ENCODE measurements around the gene ENG.

The ENG gene

DNA sequence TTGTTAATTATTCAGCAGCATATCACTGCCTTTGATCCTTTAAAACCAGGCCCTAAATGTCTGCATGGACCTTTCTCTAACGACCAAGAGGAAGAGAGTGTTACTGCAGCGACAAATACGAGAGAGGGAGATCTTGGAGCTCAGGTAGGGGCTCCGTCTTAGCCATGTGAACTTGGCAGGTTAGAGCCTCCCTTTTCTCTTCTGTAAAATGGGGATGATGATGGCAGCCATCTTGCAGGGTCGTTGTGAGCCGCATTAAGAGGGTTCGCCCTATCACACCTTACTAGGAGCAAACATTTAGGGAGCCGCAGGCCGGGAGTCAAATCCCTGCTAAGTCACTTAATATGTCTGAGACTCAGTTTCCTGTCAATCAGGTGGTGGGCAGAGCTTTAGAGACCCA is 1.6 kb downstream of the ENG start:
- TF ChIP-seq OSR1 (CRISPR knock-in tag; IDR thresholded peaks at IDR 0.05) = no peak
- no peak for TF ChIP-seq ZFP30 (CRISPR knock-in tag; IDR thresholded peaks at IDR 0.05)
- no peak for TF ChIP-seq RARB (CRISPR knock-in tag; IDR thresholded peaks at IDR 0.05)
- TF ChIP-seq ESRRG (CRISPR knock-in tag; IDR thresholded peaks at IDR 0.05) = no peak
- TF ChIP-seq ZC3H10 (CRISPR knock-in tag; IDR thresholded peaks at IDR 0.05) = no peak
- TF ChIP-seq, protein P1, sequence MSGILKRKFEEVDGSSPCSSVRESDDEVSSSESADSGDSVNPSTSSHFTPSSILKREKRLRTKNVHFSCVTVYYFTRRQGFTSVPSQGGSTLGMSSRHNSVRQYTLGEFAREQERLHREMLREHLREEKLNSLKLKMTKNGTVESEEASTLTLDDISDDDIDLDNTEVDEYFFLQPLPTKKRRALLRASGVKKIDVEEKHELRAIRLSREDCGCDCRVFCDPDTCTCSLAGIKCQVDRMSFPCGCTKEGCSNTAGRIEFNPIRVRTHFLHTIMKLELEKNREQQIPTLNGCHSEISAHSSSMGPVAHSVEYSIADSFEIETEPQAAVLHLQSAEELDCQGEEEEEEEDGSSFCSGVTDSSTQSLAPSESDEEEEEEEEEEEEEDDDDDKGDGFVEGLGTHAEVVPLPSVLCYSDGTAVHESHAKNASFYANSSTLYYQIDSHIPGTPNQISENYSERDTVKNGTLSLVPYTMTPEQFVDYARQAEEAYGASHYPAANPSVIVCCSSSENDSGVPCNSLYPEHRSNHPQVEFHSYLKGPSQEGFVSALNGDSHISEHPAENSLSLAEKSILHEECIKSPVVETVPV (CRISPR knock-in tag; IDR thresholded peaks at IDR 0.05) = no peak
- no peak for TF ChIP-seq ZNF565 (CRISPR knock-in tag; conservative IDR thresholded peaks at IDR 0.05; ENCODE audit: low read depth)
- TF ChIP-seq, protein P2, sequence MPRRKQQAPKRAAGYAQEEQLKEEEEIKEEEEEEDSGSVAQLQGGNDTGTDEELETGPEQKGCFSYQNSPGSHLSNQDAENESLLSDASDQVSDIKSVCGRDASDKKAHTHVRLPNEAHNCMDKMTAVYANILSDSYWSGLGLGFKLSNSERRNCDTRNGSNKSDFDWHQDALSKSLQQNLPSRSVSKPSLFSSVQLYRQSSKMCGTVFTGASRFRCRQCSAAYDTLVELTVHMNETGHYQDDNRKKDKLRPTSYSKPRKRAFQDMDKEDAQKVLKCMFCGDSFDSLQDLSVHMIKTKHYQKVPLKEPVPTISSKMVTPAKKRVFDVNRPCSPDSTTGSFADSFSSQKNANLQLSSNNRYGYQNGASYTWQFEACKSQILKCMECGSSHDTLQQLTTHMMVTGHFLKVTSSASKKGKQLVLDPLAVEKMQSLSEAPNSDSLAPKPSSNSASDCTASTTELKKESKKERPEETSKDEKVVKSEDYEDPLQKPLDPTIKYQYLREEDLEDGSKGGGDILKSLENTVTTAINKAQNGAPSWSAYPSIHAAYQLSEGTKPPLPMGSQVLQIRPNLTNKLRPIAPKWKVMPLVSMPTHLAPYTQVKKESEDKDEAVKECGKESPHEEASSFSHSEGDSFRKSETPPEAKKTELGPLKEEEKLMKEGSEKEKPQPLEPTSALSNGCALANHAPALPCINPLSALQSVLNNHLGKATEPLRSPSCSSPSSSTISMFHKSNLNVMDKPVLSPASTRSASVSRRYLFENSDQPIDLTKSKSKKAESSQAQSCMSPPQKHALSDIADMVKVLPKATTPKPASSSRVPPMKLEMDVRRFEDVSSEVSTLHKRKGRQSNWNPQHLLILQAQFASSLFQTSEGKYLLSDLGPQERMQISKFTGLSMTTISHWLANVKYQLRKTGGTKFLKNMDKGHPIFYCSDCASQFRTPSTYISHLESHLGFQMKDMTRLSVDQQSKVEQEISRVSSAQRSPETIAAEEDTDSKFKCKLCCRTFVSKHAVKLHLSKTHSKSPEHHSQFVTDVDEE (CRISPR knock-in tag; IDR thresholded peaks at IDR 0.05) = no peak
- TF ChIP-seq ZNF70 (CRISPR knock-in tag; IDR thresholded peaks at IDR 0.05) = no peak
- TF ChIP-seq, protein P3, sequence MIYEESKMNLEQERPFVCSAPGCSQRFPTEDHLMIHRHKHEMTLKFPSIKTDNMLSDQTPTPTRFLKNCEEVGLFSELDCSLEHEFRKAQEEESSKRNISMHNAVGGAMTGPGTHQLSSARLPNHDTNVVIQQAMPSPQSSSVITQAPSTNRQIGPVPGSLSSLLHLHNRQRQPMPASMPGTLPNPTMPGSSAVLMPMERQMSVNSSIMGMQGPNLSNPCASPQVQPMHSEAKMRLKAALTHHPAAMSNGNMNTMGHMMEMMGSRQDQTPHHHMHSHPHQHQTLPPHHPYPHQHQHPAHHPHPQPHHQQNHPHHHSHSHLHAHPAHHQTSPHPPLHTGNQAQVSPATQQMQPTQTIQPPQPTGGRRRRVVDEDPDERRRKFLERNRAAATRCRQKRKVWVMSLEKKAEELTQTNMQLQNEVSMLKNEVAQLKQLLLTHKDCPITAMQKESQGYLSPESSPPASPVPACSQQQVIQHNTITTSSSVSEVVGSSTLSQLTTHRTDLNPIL (CRISPR knock-in tag; IDR thresholded peaks at IDR 0.05; ENCODE audit: low read depth) = no peak
- TF ChIP-seq BACH2 (CRISPR knock-in tag; IDR thresholded peaks at IDR 0.05; ENCODE audit: borderline replicate concordance) = no peak
- no peak for TF ChIP-seq ARNTL (CRISPR knock-in tag; IDR thresholded peaks at IDR 0.05; ENCODE audit: borderline replicate concordance, low read depth)
- no peak for TF ChIP-seq TOX (CRISPR knock-in tag; IDR thresholded peaks at IDR 0.05; ENCODE audit: borderline replicate concordance)
- TF ChIP-seq TCF4 (CRISPR knock-in tag; IDR thresholded peaks at IDR 0.05; ENCODE audit: borderline replicate concordance) = no peak
- ATAC-seq = no peak

DNA sequence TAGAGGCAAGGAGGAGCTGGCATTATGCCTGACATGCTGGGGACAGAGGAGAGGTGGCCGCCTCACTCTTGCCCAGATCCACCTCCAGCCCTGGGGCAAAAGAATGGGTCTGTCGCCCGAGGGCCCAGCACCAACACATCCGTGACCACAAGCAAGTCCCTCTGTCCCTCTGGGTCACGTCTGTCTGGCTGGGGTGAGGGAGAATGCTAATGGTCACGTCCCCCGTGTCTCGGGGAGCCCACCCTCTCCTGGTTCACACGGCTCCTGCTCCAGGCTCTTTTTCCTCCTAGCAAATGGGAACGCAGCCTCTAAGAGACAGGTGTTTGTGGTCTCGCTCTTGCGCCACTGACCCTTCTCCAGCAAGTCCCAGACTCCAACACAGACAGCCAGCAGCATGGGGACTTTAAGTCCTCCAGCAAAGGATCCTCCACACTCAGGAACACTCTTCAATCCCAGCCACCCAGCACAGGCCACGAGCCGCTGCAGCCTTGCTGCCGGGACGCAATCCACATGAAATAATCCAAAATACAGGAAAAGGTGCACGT is 4.1 kb downstream of the ENG start:
- ATAC-seq = no peak
- TF ChIP-seq GLIS3 (CRISPR knock-in tag; IDR thresholded peaks at IDR 0.05) (no peak), TCF4 (CRISPR knock-in tag; IDR thresholded peaks at IDR 0.05; ENCODE audit: borderline replicate concordance) (no peak), CSDC2 (CRISPR knock-in tag; IDR thresholded peaks at IDR 0.05) (no peak), PPARA (CRISPR knock-in tag; IDR thresholded peaks at IDR 0.05; ENCODE audit: borderline replicate concordance) (no peak), ZFP30 (CRISPR knock-in tag; IDR thresholded peaks at IDR 0.05) (no peak), SNAI2 (CRISPR knock-in tag; IDR thresholded peaks at IDR 0.05) (no peak), ARNTL (CRISPR knock-in tag; IDR thresholded peaks at IDR 0.05; ENCODE audit: borderline replicate concordance, low read depth) (no peak), ZNF8 (CRISPR knock-in tag; IDR thresholded peaks at IDR 0.05) (no peak), ZNF565 (CRISPR knock-in tag; conservative IDR thresholded peaks at IDR 0.05; ENCODE audit: low read depth) (no peak), OSR1 (CRISPR knock-in tag; IDR thresholded peaks at IDR 0.05) (no peak), ISL1 (CRISPR knock-in tag; IDR thresholded peaks at IDR 0.05) (no peak)
- TF ChIP-seq, protein P2 (CRISPR knock-in tag; IDR thresholded peaks at IDR 0.05) = no peak
- TF ChIP-seq, protein P1 (CRISPR knock-in tag; IDR thresholded peaks at IDR 0.05) = no peak
- TF ChIP-seq, protein P4, sequence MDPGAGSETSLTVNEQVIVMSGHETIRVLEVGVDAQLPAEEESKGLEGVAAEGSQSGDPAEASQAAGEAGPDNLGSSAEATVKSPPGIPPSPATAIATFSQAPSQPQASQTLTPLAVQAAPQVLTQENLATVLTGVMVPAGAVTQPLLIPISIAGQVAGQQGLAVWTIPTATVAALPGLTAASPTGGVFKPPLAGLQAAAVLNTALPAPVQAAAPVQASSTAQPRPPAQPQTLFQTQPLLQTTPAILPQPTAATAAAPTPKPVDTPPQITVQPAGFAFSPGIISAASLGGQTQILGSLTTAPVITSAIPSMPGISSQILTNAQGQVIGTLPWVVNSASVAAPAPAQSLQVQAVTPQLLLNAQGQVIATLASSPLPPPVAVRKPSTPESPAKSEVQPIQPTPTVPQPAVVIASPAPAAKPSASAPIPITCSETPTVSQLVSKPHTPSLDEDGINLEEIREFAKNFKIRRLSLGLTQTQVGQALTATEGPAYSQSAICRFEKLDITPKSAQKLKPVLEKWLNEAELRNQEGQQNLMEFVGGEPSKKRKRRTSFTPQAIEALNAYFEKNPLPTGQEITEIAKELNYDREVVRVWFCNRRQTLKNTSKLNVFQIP (CRISPR knock-in tag; IDR thresholded peaks at IDR 0.05; ENCODE audit: borderline replicate concordance, low read depth) = no peak

Measured in SK-N-SH treated with all-trans-retinoic acid at 6 μM for 48 hours (cell line).